ENCODE results near the gene DLD. TPM values are rescaled to one million over a fixed set of nuclear protein-coding genes. Genes with fewer than 3 reads are reported as not detected.

Gene DLD
- total and polyA plus RNA-seq, 9 of the 15 experiments (the other 6 are each of a cell fraction or from before 2014, with no cell fraction given): 130 to 639 (median 247) TPM

DNA sequence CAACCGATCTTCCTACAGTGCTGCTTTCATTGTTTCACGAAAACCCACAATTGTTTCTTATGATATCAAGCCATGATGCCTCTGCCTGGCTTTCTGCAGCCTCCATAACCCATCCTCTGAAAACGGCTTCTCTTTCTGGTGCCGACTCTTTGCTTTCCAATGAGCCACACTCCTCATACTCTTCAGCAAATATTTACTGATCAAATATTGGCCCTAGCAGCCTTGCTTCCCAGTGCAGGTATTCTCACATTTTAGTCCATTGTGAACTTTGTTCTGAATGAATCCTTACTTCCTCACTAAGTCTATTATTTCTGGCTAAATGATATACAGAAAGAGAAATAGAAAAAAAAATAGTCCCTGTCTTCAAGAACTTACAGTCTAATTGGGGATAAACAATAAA, 76.4 kb downstream of the DLD start:
- H3K4me2 ChIP-seq (ENCODE audit: insufficient read depth, low read length): no peak overlapping the region
- H3K9me1 ChIP-seq (ENCODE audit: control insufficient read depth, insufficient read depth, low read length): no peaks in the 10 kb centered on the region
- intact Hi-C loops (cut with micrococcal nuclease): no loop called here
- H4K20me1 ChIP-seq (replicated peaks; ENCODE audit: control insufficient read depth, insufficient read depth, low read length): 0 out of 2 replicates have a peak, but pooled peaks cover 3% of the 10 kb centered on the region
- TF ChIP-seq MEF2A (IDR thresholded peaks at IDR 0.05; ENCODE audit: control insufficient read depth, low read depth, low read length): no peak
- no peak for TF ChIP-seq SETDB1 (IDR thresholded peaks at IDR 0.05; ENCODE audit: low read length)
- TF ChIP-seq ZNF764 (CRISPR knock-in tag; IDR thresholded peaks at IDR 0.05; ENCODE audit: low read depth): no peak
- no peak for TF ChIP-seq NEUROD1 (IDR thresholded peaks at IDR 0.05; ENCODE audit: borderline replicate concordance, low read depth, low read length, partially characterized antibody)
- TF ChIP-seq, protein P1, sequence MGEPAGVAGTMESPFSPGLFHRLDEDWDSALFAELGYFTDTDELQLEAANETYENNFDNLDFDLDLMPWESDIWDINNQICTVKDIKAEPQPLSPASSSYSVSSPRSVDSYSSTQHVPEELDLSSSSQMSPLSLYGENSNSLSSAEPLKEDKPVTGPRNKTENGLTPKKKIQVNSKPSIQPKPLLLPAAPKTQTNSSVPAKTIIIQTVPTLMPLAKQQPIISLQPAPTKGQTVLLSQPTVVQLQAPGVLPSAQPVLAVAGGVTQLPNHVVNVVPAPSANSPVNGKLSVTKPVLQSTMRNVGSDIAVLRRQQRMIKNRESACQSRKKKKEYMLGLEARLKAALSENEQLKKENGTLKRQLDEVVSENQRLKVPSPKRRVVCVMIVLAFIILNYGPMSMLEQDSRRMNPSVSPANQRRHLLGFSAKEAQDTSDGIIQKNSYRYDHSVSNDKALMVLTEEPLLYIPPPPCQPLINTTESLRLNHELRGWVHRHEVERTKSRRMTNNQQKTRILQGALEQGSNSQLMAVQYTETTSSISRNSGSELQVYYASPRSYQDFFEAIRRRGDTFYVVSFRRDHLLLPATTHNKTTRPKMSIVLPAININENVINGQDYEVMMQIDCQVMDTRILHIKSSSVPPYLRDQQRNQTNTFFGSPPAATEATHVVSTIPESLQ (CRISPR knock-in tag; IDR thresholded peaks at IDR 0.05): no peak
- TF ChIP-seq ZNF79 (CRISPR knock-in tag; IDR thresholded peaks at IDR 0.05; ENCODE audit: low read depth): no peak
- TF ChIP-seq EP300 (IDR thresholded peaks at IDR 0.05; ENCODE audit: low read length): no peak
- no peak for TF ChIP-seq CTCFL (IDR thresholded peaks at IDR 0.05; ENCODE audit: borderline replicate concordance, insufficient read depth, low read depth, low read length, poor library complexity, severe bottlenecking)
- TF ChIP-seq NCOR1 (IDR thresholded peaks at IDR 0.05): no peak
- TF ChIP-seq POLR2B (IDR thresholded peaks at IDR 0.05; ENCODE audit: low read depth, partially characterized antibody): no peak
- TF ChIP-seq PTRF (tag; IDR thresholded peaks at IDR 0.05): no peak
- no peak for TF ChIP-seq AFF1 (IDR thresholded peaks at IDR 0.05; ENCODE audit: low read depth in 1 of 2, partially characterized antibody in 2 of 2)
- no peak for ATAC-seq
- POLR2A ChIA-PET: no interaction called here
- CTCF ChIA-PET (ENCODE audit: low intra/inter-chr PET ratio): no interaction called here
- H3K4me1 ChIP-seq (replicated peaks in 1 of 2; ENCODE audit: control insufficient read depth in 2 of 2, insufficient read depth in 2 of 2, low read length in 2 of 2): peaks cover 0 to 15% of the 10 kb centered on the region in 2 experiments; a peak in 3 of 5 replicates
- WGBS (ENCODE audit: insufficient coverage, low coverage, missing lambda C conversion rate): 10% methylated on average over 4 of the region's 4 CpGs
- no peak overlapping the region for H2AFZ ChIP-seq (ENCODE audit: low read depth, low read length)
- no peaks in the 10 kb centered on the region; a peak in 1 of 5 replicates for H3K27me3 ChIP-seq (ENCODE audit: control insufficient read depth in 2 of 2, insufficient read depth in 2 of 2, low read length in 2 of 2)
- BruUV-seq (replicated peaks): no TSS peak
- FAIRE-seq: no peak
- H3K9ac ChIP-seq (ENCODE audit: insufficient read depth in 1 of 2, low read depth in 2 of 2, low read length in 2 of 2): no peak overlapping the region
- no peaks in the 10 kb centered on the region for H3K79me2 ChIP-seq (ENCODE audit: control insufficient read depth, insufficient read depth, low read length)
- H3K4me3 ChIP-seq: no peak overlapping the region
- no peak overlapping the region for H3K27ac ChIP-seq (ENCODE audit: extremely low read depth, low read depth, low read length)
- peaks cover 12% of the 10 kb centered on the region; the same call in 1 of the 3 replicates for H3K36me3 ChIP-seq (ENCODE audit: control insufficient read depth, insufficient read depth, low read length)
- in situ Hi-C loops (cut with MboI): no loop called here
- H3K9me3 ChIP-seq (replicated peaks; ENCODE audit: control insufficient read depth, insufficient read depth, low read depth, low read length): no peaks in the 10 kb centered on the region
- no peak for DNase-seq (ENCODE audit: extremely low read depth in 1 of 4, low spot score in 3 of 4)
